Measurements from ENCODE around the gene PNP. TPM values are rescaled to one million over a fixed set of nuclear protein-coding genes. Genes with fewer than 3 reads are reported as not detected.
"Not testable (repeated sequence)": the region's sequence is repeated elsewhere in the genome, so short reads cannot be mapped to it uniquely, and the experiment has no call there.

Gene PNP
- total and polyA plus RNA-seq, 2 experiments from 2014 or later = 60.4 to 69.2 TPM

GRCh38 chr14:20438664-20439063, 30.5 kb upstream of the PNP start:
- Histone ChIP-seq H3K79me2 (no peaks in the 10 kb centered on the region), H3K4me3 (no peak overlapping the region), H3K27ac (no peak overlapping the region), H3K27me3 (no peaks in the 10 kb centered on the region), H3K4me1 (ENCODE audit: insufficient read depth) (peaks cover under 1% of the 10 kb centered on the region), H3K4me2 (no peak overlapping the region), H3K9me3 (ENCODE audit: low read depth) (no peaks in the 10 kb centered on the region), H4K20me1 (ENCODE audit: insufficient read depth, poor library complexity, severe bottlenecking) (no peaks in the 10 kb centered on the region), H2AFZ (no peak overlapping the region), H3K9me2 (replicated peaks; ENCODE audit: insufficient read depth) (no peaks in the 10 kb centered on the region), H3K36me3 (replicated peaks; ENCODE audit: insufficient read depth, low read depth) (no peaks in the 10 kb centered on the region)
- TF ChIP-seq EZH2 (IDR thresholded peaks at IDR 0.05; ENCODE audit: borderline replicate concordance) = no peak
- TF ChIP-seq, protein P1, sequence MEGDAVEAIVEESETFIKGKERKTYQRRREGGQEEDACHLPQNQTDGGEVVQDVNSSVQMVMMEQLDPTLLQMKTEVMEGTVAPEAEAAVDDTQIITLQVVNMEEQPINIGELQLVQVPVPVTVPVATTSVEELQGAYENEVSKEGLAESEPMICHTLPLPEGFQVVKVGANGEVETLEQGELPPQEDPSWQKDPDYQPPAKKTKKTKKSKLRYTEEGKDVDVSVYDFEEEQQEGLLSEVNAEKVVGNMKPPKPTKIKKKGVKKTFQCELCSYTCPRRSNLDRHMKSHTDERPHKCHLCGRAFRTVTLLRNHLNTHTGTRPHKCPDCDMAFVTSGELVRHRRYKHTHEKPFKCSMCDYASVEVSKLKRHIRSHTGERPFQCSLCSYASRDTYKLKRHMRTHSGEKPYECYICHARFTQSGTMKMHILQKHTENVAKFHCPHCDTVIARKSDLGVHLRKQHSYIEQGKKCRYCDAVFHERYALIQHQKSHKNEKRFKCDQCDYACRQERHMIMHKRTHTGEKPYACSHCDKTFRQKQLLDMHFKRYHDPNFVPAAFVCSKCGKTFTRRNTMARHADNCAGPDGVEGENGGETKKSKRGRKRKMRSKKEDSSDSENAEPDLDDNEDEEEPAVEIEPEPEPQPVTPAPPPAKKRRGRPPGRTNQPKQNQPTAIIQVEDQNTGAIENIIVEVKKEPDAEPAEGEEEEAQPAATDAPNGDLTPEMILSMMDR (IDR thresholded peaks at IDR 0.05; ENCODE audit: poor library complexity) = no peak
- 96% methylated on average over 7 of the region's 7 CpGs for WGBS (ENCODE audit: low lambda C conversion rate, missing lambda C conversion rate)
- DNase-seq (ENCODE audit: low spot score) = no peak

- peaks cover 4% of the 10 kb centered on the region for H3K4me1 ChIP-seq (ENCODE audit: insufficient read depth)
- 84% methylated on average over 5 of the region's 5 CpGs for WGBS (ENCODE audit: low lambda C conversion rate, missing lambda C conversion rate)
- no peak overlapping the region for H3K27ac ChIP-seq
These were observed 28.7 kb upstream of the PNP start for GRCh38 chr14:20440465-20440864.

GRCh38 chr14:20440882-20441281, 28.3 kb upstream of the PNP start:
- Histone ChIP-seq H3K4me3 (no peak overlapping the region), H3K27ac (no peak overlapping the region), H3K9me2 (replicated peaks; ENCODE audit: insufficient read depth) (no peaks in the 10 kb centered on the region), H3K9me3 (ENCODE audit: low read depth) (no peaks in the 10 kb centered on the region), H3K4me1 (ENCODE audit: insufficient read depth) (peaks cover 4% of the 10 kb centered on the region), H3K36me3 (replicated peaks; ENCODE audit: insufficient read depth, low read depth) (no peaks in the 10 kb centered on the region), H2AFZ (no peak overlapping the region), H4K20me1 (ENCODE audit: insufficient read depth, poor library complexity, severe bottlenecking) (no peaks in the 10 kb centered on the region), H3K27me3 (no peaks in the 10 kb centered on the region), H3K79me2 (no peaks in the 10 kb centered on the region), H3K4me2 (no peak overlapping the region)
- WGBS (ENCODE audit: low lambda C conversion rate, missing lambda C conversion rate) = 75% methylated on average over 5 of the region's 5 CpGs
- TF ChIP-seq EZH2phosphoT487 (IDR thresholded peaks at IDR 0.05; ENCODE audit: low read depth, severe bottlenecking, unreplicated experiment) = no peak
- no peak for TF ChIP-seq EZH2 (IDR thresholded peaks at IDR 0.05; ENCODE audit: borderline replicate concordance)
- TF ChIP-seq, protein P1 (IDR thresholded peaks at IDR 0.05; ENCODE audit: poor library complexity) = no peak
- DNase-seq (ENCODE audit: low spot score) = no peak

More at GRCh38 chr14:20440465-20440864, 28.7 kb upstream of the PNP start:
- H3K4me3 ChIP-seq = no peak overlapping the region
- no peaks in the 10 kb centered on the region for H3K36me3 ChIP-seq (replicated peaks; ENCODE audit: insufficient read depth, low read depth)
- H3K9me3 ChIP-seq (ENCODE audit: low read depth) = no peaks in the 10 kb centered on the region
- H2AFZ ChIP-seq = no peak overlapping the region
- no peak overlapping the region for H3K4me2 ChIP-seq
- no peaks in the 10 kb centered on the region for H3K27me3 ChIP-seq
- H3K79me2 ChIP-seq = no peaks in the 10 kb centered on the region
- TF ChIP-seq, protein P1 (IDR thresholded peaks at IDR 0.05; ENCODE audit: poor library complexity) = no peak
- no peak for TF ChIP-seq EZH2 (IDR thresholded peaks at IDR 0.05; ENCODE audit: borderline replicate concordance)
- TF ChIP-seq EZH2phosphoT487 (IDR thresholded peaks at IDR 0.05; ENCODE audit: low read depth, severe bottlenecking, unreplicated experiment) = no peak
- no peak for DNase-seq (ENCODE audit: low spot score)
- H4K20me1 ChIP-seq (ENCODE audit: insufficient read depth, poor library complexity, severe bottlenecking) = no peaks in the 10 kb centered on the region
- no peaks in the 10 kb centered on the region for H3K9me2 ChIP-seq (replicated peaks; ENCODE audit: insufficient read depth)

DNA sequence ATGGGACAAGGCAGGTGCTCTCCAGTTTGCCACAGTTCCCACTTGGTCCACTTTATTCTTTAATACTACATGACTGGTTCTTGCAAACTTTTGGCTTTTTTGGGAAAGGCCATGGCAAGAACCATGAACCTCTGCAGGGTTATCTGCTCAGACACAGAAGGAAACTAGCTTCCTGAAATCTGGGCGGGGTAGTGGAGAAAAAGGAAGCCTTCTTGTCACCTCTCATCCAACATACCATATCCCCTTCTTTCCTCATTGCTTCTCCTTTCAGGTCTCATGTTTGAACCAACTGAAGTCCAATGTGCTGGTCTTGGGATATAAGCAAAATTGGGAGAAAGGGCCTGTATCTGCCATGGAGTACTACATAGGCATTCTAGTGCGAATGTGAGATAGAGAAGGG, 27.7 kb upstream of the PNP start:
- Histone ChIP-seq H3K27me3 (no peaks in the 10 kb centered on the region), H3K27ac (no peak overlapping the region), H3K9me3 (ENCODE audit: low read depth) (no peaks in the 10 kb centered on the region), H2AFZ (no peak overlapping the region), H3K4me2 (no peak overlapping the region), H3K9me2 (replicated peaks; ENCODE audit: insufficient read depth) (no peaks in the 10 kb centered on the region), H3K36me3 (replicated peaks; ENCODE audit: insufficient read depth, low read depth) (no peaks in the 10 kb centered on the region), H3K4me1 (ENCODE audit: insufficient read depth) (peaks cover 4% of the 10 kb centered on the region), H4K20me1 (ENCODE audit: insufficient read depth, poor library complexity, severe bottlenecking) (no peaks in the 10 kb centered on the region), H3K4me3 (no peak overlapping the region), H3K79me2 (no peaks in the 10 kb centered on the region)
- 94% methylated on average over 2 of the region's 2 CpGs for WGBS (ENCODE audit: low lambda C conversion rate, missing lambda C conversion rate)
- no peak for TF ChIP-seq EZH2phosphoT487 (IDR thresholded peaks at IDR 0.05; ENCODE audit: low read depth, severe bottlenecking, unreplicated experiment)
- TF ChIP-seq EZH2 (IDR thresholded peaks at IDR 0.05; ENCODE audit: borderline replicate concordance) = no peak
- TF ChIP-seq, protein P1 (IDR thresholded peaks at IDR 0.05; ENCODE audit: poor library complexity) = no peak
- DNase-seq (ENCODE audit: low spot score) = no peak

GRCh38 chr14:20443650-20444049, 25.6 kb upstream of the PNP start:
- H3K4me3 ChIP-seq; H3K27me3 ChIP-seq; H4K20me1 ChIP-seq (ENCODE audit: insufficient read depth, poor library complexity, severe bottlenecking); H3K4me2 ChIP-seq; H3K9me2 ChIP-seq (replicated peaks; ENCODE audit: insufficient read depth); H2AFZ ChIP-seq; H3K4me1 ChIP-seq (ENCODE audit: insufficient read depth); H3K36me3 ChIP-seq (replicated peaks; ENCODE audit: insufficient read depth, low read depth); H3K9me3 ChIP-seq (ENCODE audit: low read depth); DNase-seq (ENCODE audit: low spot score); H3K79me2 ChIP-seq: not testable (repeated sequence)
- H3K27ac ChIP-seq = peak overlapping the region; percentile 46
- WGBS (ENCODE audit: low lambda C conversion rate, missing lambda C conversion rate) = 58% methylated on average over 4 of the region's 4 CpGs
